ENCODE measurements around the gene ACHE.
A peak's percentile ranks its signal among the peaks of the same experiment; 100 is the strongest.

Gene ACHE

DNA sequence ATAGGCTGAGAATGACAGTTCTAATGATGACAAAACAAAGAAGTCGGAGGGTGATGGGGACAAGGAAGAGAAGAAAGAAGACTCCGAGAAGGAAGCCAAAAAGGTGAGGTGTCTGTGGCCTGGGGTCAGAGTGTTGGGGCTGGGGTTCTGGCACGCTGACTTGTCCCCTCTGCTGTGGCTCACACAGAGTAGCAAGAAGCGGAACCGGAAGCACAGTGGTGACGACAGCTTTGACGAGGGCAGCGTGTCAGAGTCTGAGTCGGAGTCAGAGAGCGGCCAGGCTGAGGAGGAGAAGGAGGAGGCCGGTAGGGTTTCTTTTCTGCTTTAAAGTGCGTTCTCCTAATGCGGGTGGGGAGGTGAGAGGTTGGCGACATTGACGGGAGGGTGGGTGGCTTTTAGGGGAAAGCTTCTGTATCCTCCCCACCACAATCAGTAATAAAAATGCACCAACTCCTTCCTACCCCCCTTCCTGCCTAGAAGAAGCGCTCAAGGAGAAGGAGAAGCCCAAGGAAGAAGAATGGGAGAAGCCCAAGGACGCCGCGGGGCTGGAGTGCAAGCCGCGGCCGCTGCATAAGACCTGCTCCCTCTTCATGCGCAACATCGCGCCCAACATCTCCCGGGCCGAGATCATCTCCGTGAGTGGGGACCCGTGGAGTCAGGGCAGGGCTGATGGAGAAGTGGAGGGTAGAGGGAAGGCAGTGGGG lies 10.8 kb downstream of the ACHE start:
- DNase-seq, result peak in 1 of 3 donors; percentile 36

DNA sequence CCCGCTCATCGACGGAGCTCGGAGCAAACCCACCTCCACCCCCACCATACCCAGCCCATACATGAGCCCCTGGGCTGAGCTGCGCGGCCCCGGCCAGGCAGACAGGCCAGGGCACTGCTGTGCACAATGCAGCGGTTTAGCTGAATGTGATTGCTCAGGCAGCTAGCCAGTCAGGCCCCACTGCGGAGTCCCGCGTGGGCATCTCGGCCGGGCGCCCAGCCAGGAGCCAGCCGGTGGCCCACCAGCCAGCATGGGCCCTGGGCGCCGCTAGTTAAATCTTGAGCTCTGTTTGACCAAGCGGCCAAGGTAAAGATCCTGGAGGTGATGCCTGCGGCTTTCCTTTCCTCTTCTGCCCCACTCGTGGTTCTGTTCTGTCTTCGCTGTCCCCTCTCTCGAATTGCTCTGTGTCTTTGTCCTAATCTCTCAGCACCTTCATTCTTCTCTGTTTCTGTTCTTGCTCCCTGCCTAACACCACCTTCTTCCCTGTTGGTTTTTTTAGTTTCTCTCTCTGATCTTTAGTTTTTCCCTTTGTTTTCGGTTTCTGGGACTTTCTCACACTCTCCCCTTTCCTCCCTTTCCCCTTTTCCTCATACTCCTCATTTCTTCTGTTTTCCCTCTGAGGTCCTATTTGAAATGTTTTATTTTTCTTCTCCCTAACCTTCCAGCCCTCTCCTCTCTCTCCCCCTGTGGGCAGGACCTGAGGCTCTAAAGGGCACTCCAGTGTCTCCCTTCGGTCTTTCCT lies 12.7 kb downstream of the ACHE start:
- no peak for DNase-seq

DNA sequence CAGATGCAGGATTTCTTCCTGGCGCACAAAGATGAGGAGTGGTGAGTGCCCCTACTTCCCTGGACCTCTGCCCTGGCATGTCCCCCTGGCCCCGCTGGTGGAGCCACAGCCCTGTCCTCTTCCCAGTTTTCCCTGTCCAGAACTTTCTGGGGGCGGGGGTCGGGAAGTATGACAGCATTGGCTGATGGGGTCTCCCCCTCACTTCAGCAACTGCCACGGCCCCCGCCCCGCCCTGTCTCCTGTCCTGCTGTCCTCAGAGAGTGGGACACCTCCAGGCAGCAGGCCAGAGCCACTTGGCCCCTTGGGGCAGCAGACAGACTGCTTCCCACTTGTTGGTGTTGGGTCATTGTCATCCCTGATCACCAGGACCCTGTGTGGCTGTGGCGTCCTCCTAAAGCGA lies 13.5 kb downstream of the ACHE start:
- DNase-seq, result no peak

DNA sequence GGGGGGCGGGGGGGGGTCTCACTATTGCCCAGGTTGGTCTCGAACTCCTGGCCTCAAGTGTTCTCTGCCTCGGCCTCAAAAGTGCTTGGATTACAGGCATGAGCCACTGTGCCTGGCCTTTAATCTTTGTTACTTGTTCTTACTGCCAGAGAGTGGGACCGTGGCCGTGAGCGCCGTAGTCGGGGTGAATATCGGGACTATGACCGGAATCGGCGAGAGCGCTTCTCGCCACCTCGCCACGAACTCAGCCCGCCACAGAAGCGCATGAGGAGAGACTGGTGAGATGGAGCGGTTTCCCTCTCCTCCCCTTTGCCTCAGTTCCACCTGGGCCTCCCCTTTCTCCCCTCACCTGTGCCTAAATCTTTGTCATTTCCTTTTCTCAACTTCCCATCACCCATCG lies 14.6 kb downstream of the ACHE start:
- no peak for DNase-seq

DNA sequence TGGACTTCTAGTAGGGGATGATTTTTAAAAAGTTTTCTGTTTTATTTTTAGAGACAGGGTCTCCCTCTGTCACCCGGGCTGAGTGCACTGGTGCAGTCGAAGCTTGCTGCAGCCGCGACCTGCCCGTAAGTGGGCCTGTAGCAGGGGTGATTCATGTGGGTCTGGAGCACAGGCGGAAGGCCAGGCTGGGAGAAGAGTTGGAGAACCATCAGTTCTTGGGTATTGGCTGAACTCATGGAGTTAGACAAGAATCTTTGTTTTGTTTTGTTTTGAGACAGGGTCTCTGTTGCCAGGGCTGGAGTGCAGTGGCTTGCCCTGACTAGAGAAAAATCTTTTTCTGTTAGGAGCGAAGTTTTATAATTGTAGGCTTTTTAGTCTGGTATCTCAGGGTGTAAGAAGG lies 15.0 kb downstream of the ACHE start:
- no peak for DNase-seq

DNA sequence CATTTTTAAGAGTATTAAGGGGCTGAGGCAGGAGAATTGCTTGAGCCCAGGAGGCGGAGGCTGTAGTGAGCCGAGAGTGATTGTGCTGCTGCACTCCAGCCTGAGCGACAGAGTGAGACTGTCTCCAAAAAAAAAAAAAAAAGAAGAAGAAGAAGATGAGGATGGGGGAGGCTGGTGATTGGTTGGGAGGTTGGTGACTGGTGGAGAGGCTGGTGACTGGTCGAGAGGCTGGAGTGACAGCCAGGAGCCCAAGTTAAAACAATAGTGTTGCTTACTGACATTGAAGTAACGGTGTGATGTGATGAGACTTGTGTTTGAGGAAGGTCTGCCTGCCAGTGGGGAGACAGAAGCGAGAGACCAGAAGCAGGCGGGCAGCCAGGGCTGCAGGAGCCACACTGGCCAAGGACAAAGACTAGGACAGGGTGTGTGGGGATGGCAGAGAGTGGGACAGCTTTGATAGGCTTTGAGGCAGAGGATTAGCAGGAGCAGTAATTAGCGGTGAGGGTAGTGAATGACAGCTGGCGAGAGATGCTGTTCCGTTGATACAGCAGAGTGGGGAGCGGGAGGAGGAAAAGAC lies 15.9 kb downstream of the ACHE start:
- no peak for DNase-seq

DNA sequence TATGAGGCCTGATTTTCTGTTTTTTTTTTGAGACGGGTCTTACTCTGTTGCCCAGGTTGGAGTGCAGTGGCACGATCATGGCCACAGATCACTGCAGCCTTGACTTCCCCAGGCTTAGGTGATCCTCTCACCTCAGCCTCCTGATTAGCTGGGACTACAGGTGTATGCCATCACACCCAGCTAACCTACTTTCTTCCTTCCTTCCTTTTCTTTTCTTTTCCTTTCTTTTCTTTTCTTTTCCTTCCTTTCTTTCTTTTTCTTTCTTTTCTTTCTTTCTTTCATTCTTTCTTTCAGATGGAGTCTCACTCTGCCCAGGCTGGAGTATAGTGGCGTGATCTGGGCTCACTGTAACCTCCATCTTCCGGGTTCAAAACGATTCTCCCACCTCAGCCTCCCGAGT lies 17.0 kb downstream of the ACHE start:
- no peak for DNase-seq

DNA sequence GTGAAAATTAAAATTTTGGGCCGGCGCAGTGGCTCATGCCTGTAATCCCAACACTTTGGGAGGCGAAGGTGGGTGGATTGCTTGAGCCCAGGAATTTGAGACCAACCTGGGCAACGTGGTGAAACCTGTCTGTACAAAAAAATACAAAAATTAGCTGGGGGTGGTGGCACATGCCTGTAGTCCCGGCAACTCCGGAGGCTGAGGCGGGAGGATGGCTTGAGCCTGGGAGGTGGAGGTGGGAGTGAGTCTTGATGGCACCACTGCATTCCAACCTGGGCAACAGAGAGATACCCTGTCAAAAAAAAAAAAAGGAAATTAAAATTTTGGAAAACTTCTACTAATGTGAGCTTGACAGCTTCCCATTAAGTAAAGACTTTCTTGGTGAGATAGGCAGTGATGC lies 17.7 kb downstream of the ACHE start:
- no peak for DNase-seq

DNA sequence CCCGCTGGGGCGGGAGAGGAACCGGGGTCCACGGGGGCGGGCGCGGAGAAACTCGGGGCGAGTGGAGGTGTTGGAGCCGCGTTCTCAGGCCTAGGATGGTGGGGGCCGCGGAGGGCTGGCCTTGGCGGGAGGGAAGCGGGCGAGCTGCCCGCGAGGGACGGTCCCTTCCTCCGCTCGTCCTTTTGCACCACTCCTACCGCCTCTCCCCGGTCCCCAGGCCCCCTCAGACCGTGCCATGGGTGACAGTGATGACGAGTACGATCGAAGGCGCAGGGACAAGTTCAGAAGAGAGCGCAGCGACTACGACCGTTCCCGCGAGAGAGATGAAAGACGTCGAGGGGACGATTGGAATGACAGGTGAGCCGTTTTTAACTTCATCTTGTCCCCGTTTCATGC lies 20.3 kb downstream of the ACHE start:
- DNase-seq, result peak; percentile 42 to 62 (median 43)

DNA sequence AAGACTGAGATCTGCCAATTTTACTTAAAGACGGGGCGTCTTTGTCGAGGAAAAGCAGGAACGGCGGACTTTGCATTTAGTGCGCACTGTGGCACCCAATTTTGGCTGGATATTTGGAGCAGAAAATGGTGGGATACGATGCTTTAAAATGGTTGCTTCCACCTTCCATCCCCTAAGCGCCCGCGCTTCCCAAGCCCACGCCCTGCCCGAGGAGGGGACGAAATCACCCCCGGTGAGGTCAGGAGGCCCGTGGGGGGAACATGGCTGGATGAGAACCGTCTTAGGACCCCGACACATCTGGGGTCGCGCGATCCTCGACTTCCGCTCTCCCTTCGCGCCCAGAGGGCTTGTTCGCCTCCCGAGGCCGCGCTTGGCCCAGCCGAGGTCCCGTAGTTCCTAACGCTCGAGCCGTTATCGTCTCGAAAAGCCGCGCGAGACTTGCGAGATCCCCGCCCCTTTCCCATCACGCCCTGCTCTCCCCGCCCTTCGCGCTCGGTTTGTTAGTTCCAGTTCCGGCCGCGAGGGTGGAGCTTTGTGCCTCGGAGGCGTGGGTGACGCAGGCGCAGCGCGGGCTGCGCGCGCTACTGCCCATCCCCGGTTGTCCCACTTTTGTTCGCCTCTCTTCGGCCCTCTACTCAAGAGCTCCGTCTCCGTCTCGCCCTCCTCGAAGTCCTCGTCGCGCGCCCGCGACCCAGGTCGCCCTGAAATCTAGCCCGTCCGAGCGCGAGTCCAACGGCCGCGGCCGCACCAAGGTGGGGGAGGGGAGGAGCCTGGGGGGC lies 20.9 kb downstream of the ACHE start, which contains the start of gene SRRT:
SRRT (plus strand) TSS at position 527 of the 779 bp plus-strand sequence. CDS start 488 bp downstream, outside the sequence.
- peak; percentile 99 to 100 (median 100) for DNase-seq

DNA sequence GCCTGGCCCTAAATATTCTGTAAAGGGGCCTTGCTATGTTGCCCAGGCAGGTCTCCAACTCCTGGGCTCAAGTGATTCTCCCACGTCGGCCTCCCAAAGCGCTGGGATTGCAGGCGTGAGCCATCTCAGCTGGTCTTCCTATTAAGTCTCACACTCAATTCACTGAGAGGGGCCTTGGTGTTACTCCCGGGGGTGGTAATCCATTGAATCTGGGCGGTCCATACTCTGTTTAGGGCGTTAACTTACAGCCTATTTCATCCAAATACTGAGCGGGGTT lies 21.4 kb downstream of the ACHE start:
- no peak for DNase-seq

DNA sequence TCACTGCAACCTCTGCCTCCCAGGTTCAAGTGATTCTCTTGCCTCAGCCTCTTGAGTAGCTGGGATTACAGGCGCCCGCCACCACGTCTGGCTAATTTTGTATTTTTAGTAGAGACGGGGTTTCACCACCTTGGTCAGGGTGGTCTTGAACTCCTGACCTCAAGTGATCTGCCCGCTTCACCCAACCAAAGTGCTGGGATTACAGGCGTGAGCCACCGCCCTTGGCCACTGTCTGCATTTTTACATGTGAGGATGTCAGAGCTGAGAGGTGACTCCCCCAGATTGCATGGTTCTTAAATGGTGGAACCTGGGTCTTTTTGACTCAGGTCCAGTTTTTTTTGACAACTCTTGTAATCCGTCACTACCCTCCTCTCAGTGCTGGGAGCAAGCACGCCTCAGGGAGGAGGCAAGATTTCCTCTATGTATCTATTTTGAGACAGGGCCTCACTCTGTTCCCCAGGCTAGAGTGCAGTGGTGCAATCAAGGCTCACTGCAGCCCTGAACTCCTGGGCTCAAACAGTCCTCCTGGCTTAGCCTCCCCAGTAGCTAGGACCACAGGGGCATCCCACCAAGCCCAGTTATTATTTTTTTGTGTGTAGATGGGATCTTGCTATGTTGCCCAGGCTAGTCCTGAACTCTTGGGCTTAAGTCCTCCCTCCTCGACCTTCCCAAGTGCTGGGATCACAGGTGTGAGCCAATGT lies 21.9 kb downstream of the ACHE start:
- DNase-seq, result no peak

DNA sequence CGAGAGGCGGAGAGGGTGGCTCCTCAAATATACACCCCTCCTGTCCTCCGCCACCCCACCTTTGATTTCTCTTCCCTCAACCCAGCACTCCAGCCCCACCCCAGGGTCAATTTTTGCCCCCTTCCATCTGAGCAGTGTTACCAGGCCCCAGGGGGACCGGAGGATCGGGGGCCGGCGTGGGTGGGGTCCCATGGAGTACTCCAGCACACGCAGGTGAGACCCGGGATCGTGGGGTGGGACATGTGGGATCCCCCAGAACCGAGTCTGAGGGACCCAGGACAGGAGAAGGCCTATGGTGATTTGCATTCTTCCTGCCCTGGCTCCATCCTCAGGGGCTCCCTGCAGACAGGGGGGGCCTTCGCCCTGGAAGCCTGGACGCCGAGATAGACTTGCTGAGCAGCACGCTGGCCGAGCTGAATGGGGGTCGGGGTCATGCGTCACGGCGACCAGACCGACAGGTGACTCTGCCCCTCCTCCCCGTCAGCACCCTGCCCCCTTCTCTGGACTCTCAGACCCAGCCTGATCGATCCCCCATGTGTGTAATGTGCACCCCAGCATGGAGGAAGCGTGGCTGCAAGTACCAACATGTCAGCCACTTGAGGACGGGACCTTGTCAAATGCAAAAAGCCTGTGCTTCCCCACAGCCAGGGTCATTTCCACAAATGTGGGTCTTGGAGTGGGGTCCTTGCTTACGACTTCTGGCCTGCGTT lies 27.8 kb downstream of the ACHE start:
- no peak for DNase-seq

DNA sequence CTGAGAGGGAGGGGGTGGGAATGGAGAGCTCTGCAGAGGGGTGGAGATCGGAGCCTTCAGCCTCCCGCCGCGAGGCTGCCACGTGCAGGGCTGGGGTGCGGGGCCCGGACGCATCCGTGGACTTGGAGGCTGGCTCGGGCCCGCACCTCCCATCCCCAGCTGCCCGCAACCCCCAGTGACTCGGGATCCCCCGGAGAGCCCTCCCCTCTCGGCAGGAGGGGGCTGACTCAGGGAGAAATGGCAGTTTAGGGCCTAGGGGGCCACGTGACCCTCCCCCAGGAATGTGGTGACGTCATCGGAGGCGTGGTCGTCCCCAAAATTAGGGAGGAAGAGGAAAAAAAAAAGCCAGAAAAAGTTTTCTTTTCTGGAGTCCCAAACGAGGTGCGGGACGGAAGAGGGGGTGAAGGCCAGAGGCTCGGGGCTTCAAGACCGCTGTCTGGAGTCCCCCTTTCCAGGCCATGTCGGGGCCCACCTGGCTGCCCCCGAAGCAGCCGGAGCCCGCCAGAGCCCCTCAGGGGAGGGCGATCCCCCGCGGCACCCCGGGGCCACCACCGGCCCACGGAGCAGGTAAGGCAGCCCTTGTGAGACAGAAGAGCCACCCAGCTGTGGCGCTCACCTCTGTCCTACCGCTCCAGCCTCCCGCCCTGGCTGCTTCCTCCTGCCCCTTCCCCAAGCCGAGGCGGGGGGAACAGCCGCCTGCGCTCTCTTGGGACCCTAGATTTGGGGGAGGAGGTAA lies 28.5 kb downstream of the ACHE start, which contains the start of gene TRIP6:
TRIP6 (plus strand) TSS at position 348 of the 736 bp plus-strand sequence; CDS start at position 459, 111 bp downstream.
- peak; percentile 90 to 93 (median 90) for DNase-seq

DNA sequence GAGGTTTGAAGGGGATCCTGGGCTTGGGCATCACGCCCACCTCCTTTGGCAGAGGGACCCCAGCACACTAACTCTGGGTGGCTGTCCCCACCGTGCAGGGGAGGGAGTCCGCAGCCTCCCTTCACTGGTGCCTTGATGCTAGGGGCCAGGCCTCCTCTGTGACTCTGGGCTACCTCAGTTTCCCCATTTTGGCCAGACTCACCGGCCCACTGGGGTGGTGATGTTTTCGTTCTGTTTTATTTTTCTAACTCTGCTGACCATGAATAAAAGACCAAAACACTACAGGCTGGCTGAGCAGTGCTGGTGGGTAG lies 29.0 kb downstream of the ACHE start:
- DNase-seq, result no peak

DNA sequence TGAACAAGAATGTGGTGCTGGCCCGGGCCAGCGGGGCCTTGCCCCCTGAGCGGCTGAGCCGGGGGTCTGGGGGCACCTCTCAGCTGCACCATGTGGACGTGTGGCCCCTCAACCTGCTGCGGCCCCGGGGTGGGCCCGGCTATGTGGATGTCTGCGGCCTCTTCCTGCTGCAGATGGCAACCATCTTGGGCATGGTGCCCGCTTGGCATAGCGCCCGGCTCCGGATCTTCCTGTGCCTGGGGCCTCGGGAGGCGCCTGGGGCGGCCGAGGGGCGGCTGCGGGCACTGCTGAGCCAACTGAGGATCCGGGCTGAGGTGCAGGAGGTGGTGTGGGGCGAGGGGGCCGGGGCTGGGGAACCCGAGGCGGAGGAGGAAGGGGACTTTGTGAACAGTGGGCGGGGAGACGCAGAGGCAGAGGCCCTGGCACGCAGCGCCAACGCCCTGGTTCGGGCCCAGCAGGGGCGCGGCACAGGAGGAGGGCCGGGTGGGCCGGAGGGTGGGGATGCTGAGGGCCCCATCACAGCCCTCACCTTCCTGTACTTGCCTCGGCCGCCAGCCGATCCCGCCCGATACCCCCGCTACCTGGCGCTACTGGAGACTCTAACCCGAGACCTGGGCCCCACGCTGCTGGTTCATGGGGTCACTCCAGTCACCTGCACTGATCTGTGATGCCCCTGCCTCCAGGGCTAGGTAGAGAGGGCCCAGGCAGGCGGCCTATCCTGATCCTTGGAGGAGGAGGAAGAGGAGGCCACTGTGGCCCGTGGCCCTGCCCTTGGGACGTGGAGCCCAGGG lies 29.6 kb downstream of the ACHE start:
- DNase-seq, result peak; percentile 20 to 58 (median 53)

DNA sequence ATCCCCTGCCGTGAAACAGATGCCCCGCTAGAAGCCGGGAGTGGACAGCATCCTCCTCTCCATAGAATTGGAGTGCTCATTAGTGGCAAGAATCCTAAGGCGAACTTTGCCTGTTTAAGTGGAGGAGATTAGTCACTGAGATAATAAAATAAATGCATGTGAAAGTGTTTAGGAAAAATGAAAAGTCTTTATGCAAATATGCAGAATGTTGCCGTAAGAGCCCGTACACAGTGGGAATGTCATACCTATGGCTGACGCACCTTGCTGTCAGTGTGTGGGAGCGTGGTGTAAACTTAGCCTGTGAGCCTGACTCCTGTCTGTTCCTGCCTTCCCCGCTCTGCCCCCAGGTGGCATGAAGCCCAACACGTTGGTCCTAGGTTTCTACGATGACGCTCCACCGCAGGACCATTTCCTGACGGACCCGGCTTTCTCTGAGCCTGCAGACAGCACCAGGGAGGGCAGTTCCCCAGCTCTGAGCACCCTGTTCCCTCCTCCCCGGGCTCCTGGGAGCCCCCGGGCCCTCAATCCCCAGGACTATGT lies 30.2 kb downstream of the ACHE start:
- no peak for DNase-seq

DNA sequence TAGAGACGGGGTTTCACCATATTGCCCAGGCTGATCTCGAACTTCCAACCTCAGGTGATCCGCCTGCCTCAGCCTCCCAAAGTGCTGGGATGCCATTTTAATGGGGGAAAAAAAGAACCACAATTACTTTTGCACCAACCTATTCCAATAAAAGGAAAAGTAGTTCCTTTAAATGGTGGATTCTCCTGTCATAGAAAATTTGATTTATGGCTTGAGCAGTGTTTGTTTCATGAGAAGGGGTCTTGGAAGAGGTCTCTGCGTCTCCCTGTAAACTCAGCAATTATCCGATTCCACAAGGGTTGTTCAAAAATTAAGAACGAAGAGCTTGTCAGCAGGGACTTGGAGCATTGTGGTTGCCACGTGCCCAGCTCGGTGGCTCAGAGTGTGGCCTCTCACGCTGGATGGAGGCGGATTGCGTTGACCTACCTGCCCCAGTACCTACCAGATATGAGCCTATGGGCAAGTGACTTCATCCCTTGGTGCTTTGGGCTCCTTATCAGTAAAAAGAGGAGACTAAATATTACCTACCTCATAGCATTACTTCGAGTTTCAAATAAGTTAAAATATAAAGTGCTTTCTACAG lies 31.3 kb downstream of the ACHE start:
- DNase-seq, result no peak

DNA sequence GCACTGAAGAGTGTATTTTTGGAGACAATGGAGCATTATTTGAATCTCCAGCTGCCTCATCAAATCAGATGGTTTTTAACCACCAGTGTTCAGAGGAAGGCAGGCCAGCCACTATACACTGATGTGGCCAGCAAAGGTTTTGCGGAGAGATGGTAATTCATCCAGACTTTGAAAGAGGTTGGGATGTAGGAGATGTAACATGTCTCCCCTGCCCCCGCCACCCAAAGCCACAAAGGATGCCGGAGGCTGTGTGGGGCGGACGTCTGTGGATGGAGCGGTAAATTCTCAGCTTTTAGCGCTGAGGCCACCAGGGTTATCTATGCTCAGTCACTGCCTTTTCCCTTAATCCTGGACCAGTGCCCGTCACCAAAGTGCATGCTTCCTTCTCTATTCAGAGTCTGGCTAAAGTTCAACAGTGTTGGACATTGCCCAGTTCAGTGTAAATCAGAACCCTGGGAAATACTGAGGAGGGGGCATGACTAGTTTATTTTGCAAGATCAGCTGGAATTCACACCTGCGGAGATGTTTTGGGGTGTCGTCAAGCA lies 32.2 kb downstream of the ACHE start:
- DNase-seq, result peak in 1 of 3 donors; percentile 24

DNA sequence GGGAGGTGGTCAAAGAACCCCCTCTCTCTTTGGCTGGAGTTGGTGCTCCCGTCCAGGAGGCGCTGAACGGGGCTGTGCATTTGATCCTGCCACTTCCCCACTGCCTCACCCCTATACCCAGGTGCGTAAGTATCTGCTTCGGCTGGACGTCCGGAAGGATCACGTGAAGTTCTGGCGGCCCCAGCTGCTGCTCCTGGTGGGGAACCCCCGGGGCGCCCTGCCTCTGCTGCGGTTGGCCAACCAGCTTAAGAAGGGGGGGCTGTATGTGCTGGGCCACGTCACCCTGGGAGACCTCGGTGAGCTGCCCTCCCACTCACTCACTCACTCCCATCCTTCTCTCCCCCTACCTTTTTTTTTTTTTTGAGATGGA lies 34.1 kb downstream of the ACHE start:
- no peak for DNase-seq
